ENCODE data around the gene TGFBR2.

TGFBR2 gene

DNA sequence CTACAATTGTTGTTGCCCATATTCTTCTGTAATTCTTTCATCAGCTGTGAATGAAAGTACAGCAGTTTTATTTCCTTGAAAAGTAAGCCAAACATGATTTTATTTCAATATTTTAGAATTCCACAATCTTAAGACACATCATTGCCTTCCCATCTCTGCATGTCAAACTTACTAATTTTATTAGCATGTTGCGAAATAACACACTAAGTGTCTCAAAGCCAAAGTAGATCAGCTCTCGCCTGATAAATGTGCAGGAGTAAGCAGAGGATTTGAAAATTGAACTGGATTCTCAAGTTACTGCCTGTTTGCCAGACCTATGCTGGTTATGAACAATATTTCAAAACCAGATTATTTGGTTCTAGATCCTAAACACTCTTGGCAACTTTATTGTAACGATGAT is 25.7 kb downstream of the TGFBR2 start:
- no peaks in the 10 kb centered on the region for H3K9me3 Mint-ChIP-seq
- peak overlapping the region in 2 of 3 experiments; percentile 7 to 22 for H3K27ac Mint-ChIP-seq
- TF ChIP-seq, protein P1, sequence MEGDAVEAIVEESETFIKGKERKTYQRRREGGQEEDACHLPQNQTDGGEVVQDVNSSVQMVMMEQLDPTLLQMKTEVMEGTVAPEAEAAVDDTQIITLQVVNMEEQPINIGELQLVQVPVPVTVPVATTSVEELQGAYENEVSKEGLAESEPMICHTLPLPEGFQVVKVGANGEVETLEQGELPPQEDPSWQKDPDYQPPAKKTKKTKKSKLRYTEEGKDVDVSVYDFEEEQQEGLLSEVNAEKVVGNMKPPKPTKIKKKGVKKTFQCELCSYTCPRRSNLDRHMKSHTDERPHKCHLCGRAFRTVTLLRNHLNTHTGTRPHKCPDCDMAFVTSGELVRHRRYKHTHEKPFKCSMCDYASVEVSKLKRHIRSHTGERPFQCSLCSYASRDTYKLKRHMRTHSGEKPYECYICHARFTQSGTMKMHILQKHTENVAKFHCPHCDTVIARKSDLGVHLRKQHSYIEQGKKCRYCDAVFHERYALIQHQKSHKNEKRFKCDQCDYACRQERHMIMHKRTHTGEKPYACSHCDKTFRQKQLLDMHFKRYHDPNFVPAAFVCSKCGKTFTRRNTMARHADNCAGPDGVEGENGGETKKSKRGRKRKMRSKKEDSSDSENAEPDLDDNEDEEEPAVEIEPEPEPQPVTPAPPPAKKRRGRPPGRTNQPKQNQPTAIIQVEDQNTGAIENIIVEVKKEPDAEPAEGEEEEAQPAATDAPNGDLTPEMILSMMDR (IDR thresholded peaks at IDR 0.05; ENCODE audit: unreplicated experiment in 3 of 3): no peak
- H3K4me1 Mint-ChIP-seq: peaks cover 61% of the 10 kb centered on the region
- no peak overlapping the region for H3K4me3 Mint-ChIP-seq
- H3K27me3 Mint-ChIP-seq (ENCODE audit: low read depth): no peaks in the 10 kb centered on the region
- H3K36me3 Mint-ChIP-seq (ENCODE audit: low read depth): peaks cover 27% of the 10 kb centered on the region

DNA sequence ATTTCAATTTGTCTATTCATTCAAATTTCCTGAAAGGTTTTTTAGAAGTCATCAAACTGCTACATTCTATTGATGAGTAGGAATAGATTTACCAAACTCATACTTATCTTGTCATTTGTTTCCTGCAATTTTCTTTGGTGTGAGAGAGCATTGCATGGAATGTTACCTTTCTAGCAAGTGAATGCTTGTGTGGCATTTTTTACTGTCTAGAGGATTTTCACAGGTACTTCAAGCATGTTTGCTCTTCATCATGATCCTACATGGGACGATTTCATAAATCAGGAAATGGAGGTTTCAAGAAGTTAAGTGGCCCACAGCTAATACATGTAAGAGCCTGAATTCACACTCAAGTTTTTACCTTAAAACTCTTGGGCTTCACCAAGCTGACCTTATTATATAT is 26.1 kb downstream of the TGFBR2 start:
- peak overlapping the region in 1 of 3 experiments; percentile 22 for H3K27ac Mint-ChIP-seq
- H3K9me3 Mint-ChIP-seq: no peaks in the 10 kb centered on the region
- H3K27me3 Mint-ChIP-seq (ENCODE audit: low read depth): no peaks in the 10 kb centered on the region
- H3K4me1 Mint-ChIP-seq: peaks cover 61% of the 10 kb centered on the region
- H3K36me3 Mint-ChIP-seq (ENCODE audit: low read depth): peaks cover 27% of the 10 kb centered on the region
- TF ChIP-seq, protein P1 (IDR thresholded peaks at IDR 0.05; ENCODE audit: unreplicated experiment in 3 of 3): no peak
- H3K4me3 Mint-ChIP-seq: no peak overlapping the region

DNA sequence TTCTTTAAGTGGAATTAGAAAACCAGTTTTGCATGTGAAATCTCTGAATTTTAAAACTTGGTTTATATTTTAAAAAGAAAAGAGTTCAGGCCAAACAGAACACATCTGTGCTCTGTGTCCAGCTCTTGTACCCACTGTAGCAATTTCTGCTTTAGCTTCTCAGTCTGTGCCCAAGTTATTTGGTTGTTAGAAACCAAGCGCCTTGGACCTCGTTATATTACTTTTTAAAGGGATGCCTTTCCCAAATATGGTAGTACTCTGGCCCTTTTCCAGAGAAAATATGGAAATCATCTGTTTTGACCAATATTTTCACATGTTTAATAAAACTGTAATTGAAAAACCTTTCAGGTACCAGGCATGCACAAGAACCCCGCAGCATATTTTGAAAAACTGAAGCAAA is 27.3 kb downstream of the TGFBR2 start:
- TF ChIP-seq, protein P1 (IDR thresholded peaks at IDR 0.05; ENCODE audit: unreplicated experiment in 3 of 3): no peak
- H3K27me3 Mint-ChIP-seq (ENCODE audit: low read depth): no peaks in the 10 kb centered on the region
- peak overlapping the region in 1 of 3 experiments; percentile 19 for H3K27ac Mint-ChIP-seq
- H3K4me1 Mint-ChIP-seq: peaks cover 57% of the 10 kb centered on the region
- H3K9me3 Mint-ChIP-seq: no peaks in the 10 kb centered on the region
- peaks cover 27% of the 10 kb centered on the region for H3K36me3 Mint-ChIP-seq (ENCODE audit: low read depth)
- no peak overlapping the region for H3K4me3 Mint-ChIP-seq

DNA sequence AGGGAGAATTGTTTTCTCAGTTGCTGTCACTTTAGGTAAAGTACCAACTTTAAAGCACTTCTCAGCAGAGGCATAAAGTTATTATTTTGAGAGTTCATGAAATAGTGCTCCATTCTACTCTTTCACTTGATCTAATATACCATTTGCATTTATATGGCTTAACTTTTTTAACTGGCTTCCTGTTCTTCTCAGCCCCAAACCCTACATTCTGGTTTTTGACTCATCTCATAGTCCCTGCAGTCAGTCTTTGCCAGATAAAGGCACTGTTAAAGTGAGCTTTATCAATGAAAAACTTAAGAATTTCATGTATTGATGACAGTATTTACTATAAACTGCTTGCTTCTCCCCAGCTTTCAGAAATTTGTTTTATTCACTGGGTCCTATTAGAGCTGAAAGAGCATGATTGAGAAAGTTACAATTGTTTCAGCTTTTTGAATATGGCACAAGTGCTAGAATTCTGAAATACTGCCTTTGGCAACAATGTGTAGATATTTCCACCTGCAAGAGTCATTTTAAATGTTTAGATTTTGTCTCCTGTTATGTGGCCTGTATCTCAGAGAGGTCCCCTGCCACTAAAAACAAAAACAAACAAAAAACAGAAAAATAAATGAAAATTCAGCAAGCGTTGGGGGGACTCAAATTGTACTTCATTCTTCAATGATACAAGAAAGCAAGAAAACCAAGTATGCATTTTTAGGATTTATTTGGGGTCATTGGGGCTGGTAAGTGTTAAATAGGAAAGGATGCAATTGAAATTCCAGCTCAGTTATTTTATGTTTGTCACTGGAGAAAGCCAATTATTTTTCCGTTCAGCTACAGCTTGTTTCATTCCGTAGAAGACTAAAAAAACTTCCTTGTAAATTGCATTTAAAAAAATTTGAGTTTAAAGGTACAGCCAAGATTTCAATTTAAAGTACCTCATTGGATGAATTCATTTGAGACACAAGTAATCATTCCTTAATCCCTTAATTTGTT is 28.6 kb downstream of the TGFBR2 start:
- H3K9me3 Mint-ChIP-seq: no peaks in the 10 kb centered on the region
- peaks cover 20% of the 10 kb centered on the region for H3K36me3 Mint-ChIP-seq (ENCODE audit: low read depth)
- H3K27ac Mint-ChIP-seq: peak overlapping the region in 2 of 3 experiments; percentile 2 to 37
- H3K27me3 Mint-ChIP-seq (ENCODE audit: low read depth): no peaks in the 10 kb centered on the region
- TF ChIP-seq, protein P1 (IDR thresholded peaks at IDR 0.05; ENCODE audit: unreplicated experiment in 3 of 3): no peak
- H3K4me3 Mint-ChIP-seq: no peak overlapping the region
- peaks cover 44% of the 10 kb centered on the region for H3K4me1 Mint-ChIP-seq

DNA sequence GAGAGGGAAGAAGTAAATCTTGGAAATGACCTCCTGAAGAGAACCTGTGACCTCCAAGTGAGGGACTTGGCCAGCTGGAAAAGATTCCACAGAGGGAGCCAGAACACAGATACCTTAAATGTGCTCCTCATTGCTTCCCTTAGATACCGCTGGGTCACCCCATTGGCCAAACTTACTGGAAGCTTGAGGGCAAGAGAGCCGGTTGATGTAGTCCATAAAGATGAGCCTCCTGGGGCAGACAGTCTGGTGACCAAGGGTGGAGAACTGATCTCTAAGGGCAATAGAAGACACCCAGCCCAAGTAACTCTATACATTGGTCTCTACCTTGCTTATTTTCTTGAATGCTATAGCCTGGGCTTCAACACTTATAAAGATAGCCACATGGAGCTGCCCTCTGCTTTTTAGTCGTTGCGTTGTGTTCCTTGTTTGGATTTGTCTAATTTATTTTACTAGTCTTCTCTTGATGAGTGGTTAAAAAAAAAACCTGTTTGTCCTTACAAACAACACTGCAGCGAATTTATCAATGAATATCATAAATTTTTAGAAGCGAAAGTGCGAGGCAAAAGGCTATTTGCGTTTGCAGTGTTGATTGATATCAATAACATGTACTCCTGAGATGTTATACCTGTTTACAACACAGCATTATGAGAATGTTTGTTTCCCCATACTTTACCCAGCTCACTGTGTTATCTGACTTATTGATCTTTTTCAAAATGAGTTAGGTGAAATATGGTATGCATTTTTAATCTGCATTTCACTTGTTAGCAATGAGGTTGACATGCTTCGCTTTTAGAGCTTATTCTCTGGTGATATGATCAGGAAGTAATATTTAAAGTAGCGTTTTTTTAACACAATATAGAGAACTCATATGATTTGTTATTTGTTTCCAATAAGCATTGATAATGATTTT is 31.2 kb downstream of the TGFBR2 start:
- H3K27me3 Mint-ChIP-seq (ENCODE audit: low read depth): no peaks in the 10 kb centered on the region
- H3K4me1 Mint-ChIP-seq: peaks cover 45% of the 10 kb centered on the region
- H3K27ac Mint-ChIP-seq: no peak overlapping the region
- H3K36me3 Mint-ChIP-seq (ENCODE audit: low read depth): peaks cover 11% of the 10 kb centered on the region
- H3K9me3 Mint-ChIP-seq: no peaks in the 10 kb centered on the region
- no peak overlapping the region for H3K4me3 Mint-ChIP-seq
- TF ChIP-seq, protein P1 (IDR thresholded peaks at IDR 0.05; ENCODE audit: unreplicated experiment in 3 of 3): no peak

All from nephron (organoid).